ENCODE results near the gene LPAR5. TPM values are rescaled to one million over a fixed set of nuclear protein-coding genes. Genes with fewer than 3 reads are reported as not detected.

LPAR5 gene
- polyA plus RNA-seq, 1 of the 3 experiments (the other 2 are of a cell fraction) = 0.03 TPM

DNA sequence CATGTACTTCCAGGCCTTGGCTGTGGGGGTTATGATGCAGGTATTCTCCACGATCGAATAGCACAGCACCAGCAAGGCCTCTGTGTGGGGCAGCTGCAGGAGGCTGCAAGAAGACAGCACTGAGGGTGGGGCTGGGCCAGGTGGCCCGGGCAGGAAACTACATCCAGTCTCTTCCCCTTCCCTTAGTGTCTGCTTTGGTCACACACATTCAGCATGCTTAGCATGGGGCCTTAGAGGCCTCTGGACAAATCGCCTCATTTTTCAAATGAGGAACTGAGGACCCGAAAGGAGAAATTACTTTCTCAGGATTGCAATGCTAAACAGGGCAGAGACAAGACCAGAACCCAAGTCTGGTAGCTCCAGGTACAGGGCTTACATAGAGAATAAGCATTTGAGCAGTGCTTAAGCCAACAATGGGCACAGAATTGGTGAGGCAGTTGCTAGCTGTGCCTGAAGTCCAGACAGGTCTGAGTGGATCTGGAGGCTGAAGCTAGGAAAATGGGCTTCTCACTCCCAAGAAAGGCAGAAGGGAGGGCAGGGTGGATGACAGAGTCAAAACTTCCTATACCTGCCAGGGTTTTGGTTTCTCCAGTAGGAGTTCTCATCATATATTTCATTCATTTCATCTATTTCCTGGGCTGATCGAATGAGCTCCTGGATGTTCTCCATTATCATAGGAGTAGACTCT is 8.0 kb upstream of the LPAR5 start:
- ChIA-PET POLR2A (interaction anchor here (1.2 to 1.8 kb wide), 2 partner anchors 11 to 14 kb away, joined by 3 to 5 read pairs; no protein-coding TSS in a partner anchor), CTCF (interaction anchor here (1.6 to 4.2 kb wide), 10 partner anchors 8 to 90 kb away, joined by 4 to 32 read pairs (median 10); partner anchors contain the start of gene LPAR5)
- no peaks in the 10 kb centered on the region for H3K9me2 ChIP-seq
- no peaks in the 10 kb centered on the region for H3K79me2 ChIP-seq (ENCODE audit: insufficient read depth)
- H3K4me2 ChIP-seq = no peak overlapping the region
- H3K27ac ChIP-seq (ENCODE audit: low read depth in 2 of 2, low read length in 1 of 2) = no peak overlapping the region
- H3F3A ChIP-seq (replicated peaks; ENCODE audit: insufficient read depth) = no peaks in the 10 kb centered on the region
- no peaks in the 10 kb centered on the region for H3K36me3 ChIP-seq (replicated peaks in 1 of 2; ENCODE audit: control insufficient read depth in 1 of 2, insufficient read depth in 2 of 2, low read length in 1 of 2)
- peak; percentile 7 for DNase-seq
- no peak overlapping the region for H2AFZ ChIP-seq (ENCODE audit: low read depth)
- no peak overlapping the region for H3K4me3 ChIP-seq (ENCODE audit: low read depth in 2 of 2, low read length in 1 of 2)
- H3K27me3 ChIP-seq (ENCODE audit: insufficient read depth) = no peaks in the 10 kb centered on the region
- no peaks in the 10 kb centered on the region for H3K4me1 ChIP-seq (ENCODE audit: control insufficient read depth in 1 of 2, insufficient read depth in 2 of 2, low read depth in 1 of 2, low read length in 1 of 2)
- TF ChIP-seq, protein P1, sequence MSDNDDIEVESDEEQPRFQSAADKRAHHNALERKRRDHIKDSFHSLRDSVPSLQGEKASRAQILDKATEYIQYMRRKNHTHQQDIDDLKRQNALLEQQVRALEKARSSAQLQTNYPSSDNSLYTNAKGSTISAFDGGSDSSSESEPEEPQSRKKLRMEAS (IDR thresholded peaks at IDR 0.05; ENCODE audit: low read depth) = no peak
- TF ChIP-seq RCOR1 (IDR thresholded peaks at IDR 0.05; ENCODE audit: low read length) (no peak), JUND (IDR thresholded peaks at IDR 0.05) (no peak), EP300 (IDR thresholded peaks at IDR 0.05; ENCODE audit: borderline replicate concordance in 1 of 2, low read depth in 1 of 2, low read length in 1 of 2) (no peak), RFX5 (IDR thresholded peaks at IDR 0.05; ENCODE audit: low read length) (no peak), NFIC (IDR thresholded peaks at IDR 0.05; ENCODE audit: borderline replicate concordance) (no peak)
- no peaks in the 10 kb centered on the region for H3K9me3 ChIP-seq
- 61% methylated on average over 6 of the region's 6 CpGs for WGBS (ENCODE audit: low lambda C conversion rate)
- H4K20me1 ChIP-seq (ENCODE audit: insufficient read depth) = no peaks in the 10 kb centered on the region
- H3K9ac ChIP-seq = no peak overlapping the region

DNA sequence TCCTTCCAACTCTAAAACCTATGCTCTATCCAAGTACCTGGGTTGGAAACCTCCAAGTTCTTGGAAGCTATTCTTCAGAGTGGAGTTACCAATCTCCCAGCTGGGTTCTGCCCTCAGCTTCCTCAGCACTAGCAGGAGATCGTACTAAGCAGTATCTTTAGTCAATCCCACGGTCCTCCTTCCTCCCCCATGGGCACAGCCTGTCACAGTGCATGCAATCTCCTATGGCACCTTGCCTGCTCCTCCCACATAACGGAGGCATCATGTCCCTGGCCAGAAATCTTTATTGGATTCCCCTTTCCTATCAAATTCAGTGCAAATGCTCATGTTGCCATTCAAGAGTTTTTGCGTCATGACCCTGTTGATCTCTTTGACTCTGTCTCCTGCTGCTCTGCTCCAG is 5.4 kb upstream of the LPAR5 start:
- H3F3A ChIP-seq (replicated peaks; ENCODE audit: insufficient read depth) = no peaks in the 10 kb centered on the region
- H3K27ac ChIP-seq (ENCODE audit: low read depth in 2 of 2, low read length in 1 of 2) = no peak overlapping the region
- H3K36me3 ChIP-seq (replicated peaks in 1 of 2; ENCODE audit: control insufficient read depth in 1 of 2, insufficient read depth in 2 of 2, low read length in 1 of 2) = no peaks in the 10 kb centered on the region
- no peaks in the 10 kb centered on the region for H3K9me2 ChIP-seq
- H3K27me3 ChIP-seq (ENCODE audit: insufficient read depth) = no peaks in the 10 kb centered on the region
- 59% methylated on average over 4 of the region's 4 CpGs for WGBS (ENCODE audit: low lambda C conversion rate)
- no peak overlapping the region for H3K4me3 ChIP-seq (ENCODE audit: low read depth in 2 of 2, low read length in 1 of 2)
- no peak overlapping the region for H2AFZ ChIP-seq (ENCODE audit: low read depth)
- no peaks in the 10 kb centered on the region for H3K9me3 ChIP-seq
- no peak overlapping the region for H3K4me2 ChIP-seq
- peak; percentile 6 for DNase-seq
- H3K79me2 ChIP-seq (ENCODE audit: insufficient read depth) = no peaks in the 10 kb centered on the region
- TF ChIP-seq GABPA (IDR thresholded peaks at IDR 0.05; ENCODE audit: low read depth) (no peak), RCOR1 (IDR thresholded peaks at IDR 0.05; ENCODE audit: low read length) (no peak), POLR2AphosphoS5 (IDR thresholded peaks at IDR 0.05; ENCODE audit: low read depth, low read length) (no peak), MXI1 (IDR thresholded peaks at IDR 0.05; ENCODE audit: low read depth, low read length) (no peak), TAF1 (IDR thresholded peaks at IDR 0.05; ENCODE audit: borderline replicate concordance, low read depth, low read length) (no peak), SMC3 (IDR thresholded peaks at IDR 0.05; ENCODE audit: low read depth, low read length) (no peak)
- TF ChIP-seq, protein P2, sequence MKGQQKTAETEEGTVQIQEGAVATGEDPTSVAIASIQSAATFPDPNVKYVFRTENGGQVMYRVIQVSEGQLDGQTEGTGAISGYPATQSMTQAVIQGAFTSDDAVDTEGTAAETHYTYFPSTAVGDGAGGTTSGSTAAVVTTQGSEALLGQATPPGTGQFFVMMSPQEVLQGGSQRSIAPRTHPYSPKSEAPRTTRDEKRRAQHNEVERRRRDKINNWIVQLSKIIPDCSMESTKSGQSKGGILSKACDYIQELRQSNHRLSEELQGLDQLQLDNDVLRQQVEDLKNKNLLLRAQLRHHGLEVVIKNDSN (IDR thresholded peaks at IDR 0.05; ENCODE audit: borderline replicate concordance, low read depth) = no peak
- TF ChIP-seq, protein P3, sequence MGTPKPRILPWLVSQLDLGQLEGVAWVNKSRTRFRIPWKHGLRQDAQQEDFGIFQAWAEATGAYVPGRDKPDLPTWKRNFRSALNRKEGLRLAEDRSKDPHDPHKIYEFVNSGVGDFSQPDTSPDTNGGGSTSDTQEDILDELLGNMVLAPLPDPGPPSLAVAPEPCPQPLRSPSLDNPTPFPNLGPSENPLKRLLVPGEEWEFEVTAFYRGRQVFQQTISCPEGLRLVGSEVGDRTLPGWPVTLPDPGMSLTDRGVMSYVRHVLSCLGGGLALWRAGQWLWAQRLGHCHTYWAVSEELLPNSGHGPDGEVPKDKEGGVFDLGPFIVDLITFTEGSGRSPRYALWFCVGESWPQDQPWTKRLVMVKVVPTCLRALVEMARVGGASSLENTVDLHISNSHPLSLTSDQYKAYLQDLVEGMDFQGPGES (IDR thresholded peaks at IDR 0.05; ENCODE audit: low read depth, low read length) = no peak
- POLR2A ChIA-PET = interaction anchor here (0.6 kb wide), 1 partner anchor 1094 kb away, joined by 5 read pairs; no protein-coding TSS in a partner anchor
- CTCF ChIA-PET = interaction anchor here (0.9 to 2.2 kb wide), 3 partner anchors 17 to 28 kb away, joined by 3 to 5 read pairs (median 3); no protein-coding TSS in a partner anchor
- no peak overlapping the region for H3K9ac ChIP-seq
- peaks cover 0 to 4% of the 10 kb centered on the region in 2 experiments; a peak in 1 of 4 replicates for H3K4me1 ChIP-seq (ENCODE audit: control insufficient read depth in 1 of 2, insufficient read depth in 2 of 2, low read depth in 1 of 2, low read length in 1 of 2)
- H4K20me1 ChIP-seq (ENCODE audit: insufficient read depth) = no peaks in the 10 kb centered on the region
